Tibial artery (tissue), 4 donors: ENCODE measurements around the gene P2RY4.
"Not testable (repeated sequence)": the region's sequence is repeated elsewhere in the genome, so short reads cannot be mapped to it uniquely, and the experiment has no call there.

Experiments used
- DNase-seq, 2 donors: peaks; one replicate each; pipeline ENCODE4 v3.0.0-alpha.2; 2019
- H3K27ac ChIP-seq, 2 donors: fragments of 200-600 bp; sonication (generic) in 1 of 2; 1 replicate in 1 of 2; 2 replicates in 1 of 2; pipeline ENCODE4 v1.5.1; 2018 to 2019; ENCODE audit warnings: mild to moderate bottlenecking in 1 of 2
- H3K27me3 ChIP-seq, 2 donors: fragments of 200-600 bp; sonication (generic) in 1 of 2; one replicate each; pipeline versions ENCODE4 v1.5.1 to v1.6.0; 2016 to 2019
- H3K36me3 ChIP-seq, 3 donors: fragments of 200-600 bp; sonication (generic) in 2 of 3; one replicate each; pipeline ENCODE4 v1.5.1; 2016 to 2019; ENCODE audit warnings: mild to moderate bottlenecking in 2 of 3
- H3K4me1 ChIP-seq, 4 donors: fragments of 200-600 bp; sonication (generic) in 2 of 4; 1 replicate in 3 of 4; 2 replicates in 1 of 4; pipeline ENCODE4 v1.5.1; 2016 to 2019
- H3K4me3 ChIP-seq, 2 donors: fragments of 200-600 bp; sonication (generic) in 1 of 2; 1 replicate in 1 of 2; 2 replicates in 1 of 2; pipeline ENCODE4 v1.5.1; 2018 to 2019; ENCODE audit warnings: mild to moderate bottlenecking in 2 of 2
- H3K9me3 ChIP-seq, 3 donors: fragments of 200-600 bp; sonication (generic) in 1 of 3; one replicate each; pipeline ENCODE4 v1.5.1; 2016 to 2019
- intact Hi-C: fragments of 100-400 bp; cut with DNase I; formaldehyde crosslinking; loops from one replicate; pipeline ENCODE4 v1.15.0; 2023; ENCODE audit warnings: low total_unique reads
- TF ChIP-seq, protein P1 (sequence below), 2 experiments: fragments of 200-600 bp in 1 of 2; fragments of 450-650 bp in 1 of 2; IDR thresholded peaks; one replicate each; pipeline ENCODE4 v1.5.1; 2017 to 2019; ENCODE audit warnings: antibody characterized with exemption in 2 of 2, mild to moderate bottlenecking in 1 of 2, moderate library complexity in 1 of 2

The P2RY4 gene

DNA sequence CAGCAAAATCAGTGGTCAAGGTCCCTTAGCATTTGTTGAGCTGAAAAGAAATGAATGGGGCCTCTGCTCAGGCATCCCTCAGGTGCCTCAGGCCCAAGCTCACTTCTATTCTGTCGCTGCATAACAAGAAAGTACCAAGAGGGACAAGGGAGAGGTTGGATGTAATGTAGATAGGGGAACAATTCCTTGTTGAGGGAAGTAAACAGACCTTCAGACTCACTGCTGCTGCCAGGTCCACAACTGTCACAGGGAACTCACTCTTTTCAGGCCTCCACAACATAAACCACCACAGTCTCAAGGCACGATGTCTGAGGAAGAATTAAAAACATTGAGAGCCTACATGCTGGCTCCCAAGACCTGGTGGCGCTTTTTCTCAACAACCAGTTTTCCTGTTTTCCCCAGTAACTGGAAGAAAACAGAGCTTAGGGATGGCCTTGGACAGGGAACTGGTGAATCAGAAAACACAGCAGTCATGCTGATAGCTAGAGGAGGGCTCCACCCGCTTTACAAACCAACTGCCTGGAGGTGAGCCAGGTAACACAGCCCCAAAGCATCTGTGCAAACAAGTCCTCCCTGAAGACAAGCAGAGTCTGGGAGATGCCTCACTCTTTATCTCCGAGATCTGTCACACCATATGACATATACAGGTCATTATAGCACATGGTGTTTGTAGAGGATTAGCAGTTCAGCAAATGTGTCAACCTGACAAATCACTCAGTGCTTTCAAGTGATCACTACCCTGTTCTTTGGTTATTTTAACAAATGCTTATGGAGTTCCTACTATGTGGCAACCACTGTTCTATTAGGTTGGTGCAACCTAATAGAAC lies 39.9 kb downstream of the P2RY4 start:
- H3K36me3 ChIP-seq, result no peaks in the 10 kb centered on the region
- no peaks in the 10 kb centered on the region for H3K4me1 ChIP-seq
- no peak overlapping the region for H3K27ac ChIP-seq
- H3K27me3 ChIP-seq, result no peaks in the 10 kb centered on the region
- peak; percentile 56 to 71 for DNase-seq
- intact Hi-C loops, result no loop called here
- H3K9me3 ChIP-seq, result no peaks in the 10 kb centered on the region
- no peak overlapping the region for H3K4me3 ChIP-seq
- TF ChIP-seq, protein P1, sequence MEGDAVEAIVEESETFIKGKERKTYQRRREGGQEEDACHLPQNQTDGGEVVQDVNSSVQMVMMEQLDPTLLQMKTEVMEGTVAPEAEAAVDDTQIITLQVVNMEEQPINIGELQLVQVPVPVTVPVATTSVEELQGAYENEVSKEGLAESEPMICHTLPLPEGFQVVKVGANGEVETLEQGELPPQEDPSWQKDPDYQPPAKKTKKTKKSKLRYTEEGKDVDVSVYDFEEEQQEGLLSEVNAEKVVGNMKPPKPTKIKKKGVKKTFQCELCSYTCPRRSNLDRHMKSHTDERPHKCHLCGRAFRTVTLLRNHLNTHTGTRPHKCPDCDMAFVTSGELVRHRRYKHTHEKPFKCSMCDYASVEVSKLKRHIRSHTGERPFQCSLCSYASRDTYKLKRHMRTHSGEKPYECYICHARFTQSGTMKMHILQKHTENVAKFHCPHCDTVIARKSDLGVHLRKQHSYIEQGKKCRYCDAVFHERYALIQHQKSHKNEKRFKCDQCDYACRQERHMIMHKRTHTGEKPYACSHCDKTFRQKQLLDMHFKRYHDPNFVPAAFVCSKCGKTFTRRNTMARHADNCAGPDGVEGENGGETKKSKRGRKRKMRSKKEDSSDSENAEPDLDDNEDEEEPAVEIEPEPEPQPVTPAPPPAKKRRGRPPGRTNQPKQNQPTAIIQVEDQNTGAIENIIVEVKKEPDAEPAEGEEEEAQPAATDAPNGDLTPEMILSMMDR (IDR thresholded peaks at IDR 0.05), result no peak

DNA sequence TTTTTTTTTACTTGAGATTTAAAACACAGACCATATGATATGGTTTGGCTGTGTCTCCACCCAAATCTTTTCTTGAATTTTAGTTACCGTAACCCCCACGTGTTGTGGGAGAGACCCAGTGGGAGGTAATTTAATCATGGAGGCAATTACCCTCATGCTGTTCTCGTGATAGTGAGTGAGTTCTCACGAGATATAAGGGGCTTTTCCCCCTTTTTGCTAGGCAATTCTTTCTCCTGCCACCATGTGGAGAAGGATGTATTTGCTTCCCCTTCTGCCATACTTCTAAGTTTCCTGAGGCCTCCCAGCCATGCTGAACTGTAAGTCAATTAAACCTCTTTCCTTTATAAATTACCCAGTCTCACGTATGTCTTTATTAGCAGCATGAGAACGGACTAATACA lies 50.4 kb downstream of the P2RY4 start:
- H3K27ac ChIP-seq, H3K9me3 ChIP-seq, H3K4me3 ChIP-seq, DNase-seq, H3K36me3 ChIP-seq, intact Hi-C loops, H3K4me1 ChIP-seq, H3K27me3 ChIP-seq: not testable (repeated sequence)

DNA sequence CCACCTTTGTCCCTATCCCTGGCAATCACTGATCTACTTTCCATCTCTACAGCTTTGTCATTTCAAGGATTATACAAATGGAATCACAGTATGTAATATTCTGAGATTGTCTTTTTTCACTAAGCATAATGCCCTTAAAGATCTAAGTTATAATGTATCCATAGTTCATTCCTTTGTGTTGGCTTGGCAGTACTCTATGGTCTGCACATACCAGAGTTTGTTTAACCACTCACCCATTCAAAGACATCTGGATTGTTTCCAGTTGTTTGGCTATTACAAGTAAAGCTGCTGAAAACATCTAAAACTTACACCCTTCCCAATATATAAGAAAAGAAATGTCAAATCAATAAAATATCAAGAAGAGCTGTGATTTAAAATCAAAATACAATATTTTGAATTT lies 51.5 kb downstream of the P2RY4 start:
- DNase-seq, result no peak
- H3K27me3 ChIP-seq, result no peaks in the 10 kb centered on the region
- TF ChIP-seq, protein P1 (IDR thresholded peaks at IDR 0.05), result no peak
- no peaks in the 10 kb centered on the region for H3K4me1 ChIP-seq
- H3K36me3 ChIP-seq, result no peaks in the 10 kb centered on the region
- no peaks in the 10 kb centered on the region for H3K9me3 ChIP-seq
- H3K27ac ChIP-seq, result no peak overlapping the region
- no peak overlapping the region for H3K4me3 ChIP-seq
- intact Hi-C loops, result no loop called here
